ENCODE results near the gene GLI3. TPM values are rescaled to one million over a fixed set of nuclear protein-coding genes. Genes with fewer than 3 reads are reported as not detected.

GLI3 gene
- total and polyA plus RNA-seq, 2 of the 4 experiments (the other 2 are of a cell fraction), result 1.3 to 3.9 TPM

DNA sequence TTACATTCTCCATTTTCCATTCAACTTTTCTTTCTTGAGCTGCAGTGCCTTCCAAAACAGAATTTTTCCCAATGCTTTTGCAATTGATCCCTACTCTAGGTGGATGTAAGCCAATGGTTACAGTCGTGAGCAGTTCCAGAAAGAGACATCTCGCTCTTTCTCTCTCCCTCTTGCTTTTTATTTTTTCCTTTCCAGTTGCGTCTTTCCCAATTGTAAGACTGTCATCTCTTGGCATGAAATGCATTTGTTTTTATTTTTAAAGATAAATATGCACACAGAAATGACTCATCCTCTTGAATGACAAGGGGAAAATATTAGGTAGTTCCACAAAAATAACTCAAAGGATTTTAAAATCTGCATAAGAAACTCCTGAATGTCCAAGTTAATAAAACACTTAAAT, 25.1 kb downstream of the GLI3 start:
- Histone ChIP-seq H2BK5ac (ENCODE audit: low read depth, low read length, poor library complexity, severe bottlenecking) (no peak overlapping the region), H4K5ac (ENCODE audit: low read depth, low read length) (no peak overlapping the region), H4K91ac (ENCODE audit: insufficient read depth, low read depth, low read length) (no peak overlapping the region), H3K14ac (replicated peaks; ENCODE audit: low read depth, low read length) (no peak overlapping the region), H3K9ac (ENCODE audit: low read depth, low read length) (no peak overlapping the region), H3K4ac (ENCODE audit: low read depth, low read length) (no peak overlapping the region), H3K4me2 (ENCODE audit: low read depth, low read length) (no peak overlapping the region), H2BK120ac (ENCODE audit: low read depth, low read length) (no peak overlapping the region), H2AFZ (replicated peaks; ENCODE audit: low read length, poor library complexity) (no peak overlapping the region), H3K9me1 (ENCODE audit: insufficient read depth, low read length) (no peaks in the 10 kb centered on the region), H3K27me3 (ENCODE audit: control insufficient read depth, insufficient read depth, low read length) (no peaks in the 10 kb centered on the region), H2AK5ac (ENCODE audit: low read depth, low read length) (no peak overlapping the region), H2AK9ac (replicated peaks; ENCODE audit: low read depth, low read length, poor library complexity) (no peak overlapping the region), H3K4me3 (ENCODE audit: insufficient read depth, low read depth, low read length) (no peak overlapping the region), H3K18ac (ENCODE audit: low read depth, low read length) (no peak overlapping the region), H3K9me3 (ENCODE audit: control insufficient read depth, insufficient read depth, low read length) (no peaks in the 10 kb centered on the region), H4K8ac (ENCODE audit: low read depth in 2 of 2, low read length in 2 of 2) (no peak overlapping the region), H2BK20ac (ENCODE audit: low read depth, low read length) (no peak overlapping the region), H3K79me1 (ENCODE audit: low read depth in 1 of 2, low read length in 2 of 2) (peaks cover 7 to 24% of the 10 kb centered on the region in 2 experiments), H2BK15ac (ENCODE audit: low read depth, low read length) (no peak overlapping the region), H4K20me1 (ENCODE audit: insufficient read depth, low read length) (peaks cover 2% of the 10 kb centered on the region; the same call in 1 of the 2 replicates), H3K4me1 (ENCODE audit: control insufficient read depth, insufficient read depth, low read length) (no peaks in the 10 kb centered on the region; the same call in 1 of the 2 replicates), H3K27ac (ENCODE audit: insufficient read depth, low read length) (no peak overlapping the region), H3K23ac (ENCODE audit: low read depth, low read length) (no peak overlapping the region), H3K56ac (ENCODE audit: extremely low read depth, insufficient read depth, low read length) (no peak overlapping the region), H3K36me3 (ENCODE audit: control insufficient read depth, insufficient read depth, low read length) (peaks cover 2% of the 10 kb centered on the region; the same call in 1 of the 2 replicates)
- POLR2A ChIA-PET (ENCODE audit: unreplicated experiment), result no interaction called here
- WGBS, 2 experiments (ENCODE audit: extremely low coverage in 2 of 2, insufficient read length in 1 of 2), result no CpG with 5 or more reads among the region's 3 CpGs
- CTCF ChIA-PET, result no interaction called here
- ATAC-seq (ENCODE audit: low read depth), result no peak
- intact Hi-C loops (cut with micrococcal nuclease), result no loop called here
- no TSS peak for BruUV-seq (replicated peaks)
- dilution Hi-C loops (cut with HindIII; ENCODE audit: low sequenced_read_pairs, unreplicated experiment), result no loop called here
- no peak for DNase-seq
- TF ChIP-seq RCOR1 (IDR thresholded peaks at IDR 0.05; ENCODE audit: insufficient replicate concordance, low read length), result no peak
- TF ChIP-seq MXI1 (IDR thresholded peaks at IDR 0.05; ENCODE audit: borderline replicate concordance, low read depth, low read length), result no peak
- TF ChIP-seq POLR2A (IDR thresholded peaks at IDR 0.05; ENCODE audit: low read depth, low read length), result no peak
- TF ChIP-seq RAD21 (IDR thresholded peaks at IDR 0.05; ENCODE audit: low read length), result no peak
- no peak for TF ChIP-seq RFX5 (IDR thresholded peaks at IDR 0.05; ENCODE audit: low read depth, low read length)
- TF ChIP-seq, protein P1, sequence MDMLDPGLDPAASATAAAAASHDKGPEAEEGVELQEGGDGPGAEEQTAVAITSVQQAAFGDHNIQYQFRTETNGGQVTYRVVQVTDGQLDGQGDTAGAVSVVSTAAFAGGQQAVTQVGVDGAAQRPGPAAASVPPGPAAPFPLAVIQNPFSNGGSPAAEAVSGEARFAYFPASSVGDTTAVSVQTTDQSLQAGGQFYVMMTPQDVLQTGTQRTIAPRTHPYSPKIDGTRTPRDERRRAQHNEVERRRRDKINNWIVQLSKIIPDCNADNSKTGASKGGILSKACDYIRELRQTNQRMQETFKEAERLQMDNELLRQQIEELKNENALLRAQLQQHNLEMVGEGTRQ (IDR thresholded peaks at IDR 0.05; ENCODE audit: low read depth, low read length), result no peak
- TF ChIP-seq BHLHE40 (IDR thresholded peaks at IDR 0.05; ENCODE audit: low read depth, low read length), result no peak
- in situ Hi-C loops (cut with MboI; ENCODE audit: low sequenced_read_pairs), result no loop called here

All from IMR-90 (cell line).